ENCODE measurements around the gene MCAM. TPM values are rescaled to one million over a fixed set of nuclear protein-coding genes. Genes with fewer than 3 reads are reported as not detected.

Gene MCAM
- polyA plus RNA-seq, 3 donors from 2014 or later, result not detected

DNA sequence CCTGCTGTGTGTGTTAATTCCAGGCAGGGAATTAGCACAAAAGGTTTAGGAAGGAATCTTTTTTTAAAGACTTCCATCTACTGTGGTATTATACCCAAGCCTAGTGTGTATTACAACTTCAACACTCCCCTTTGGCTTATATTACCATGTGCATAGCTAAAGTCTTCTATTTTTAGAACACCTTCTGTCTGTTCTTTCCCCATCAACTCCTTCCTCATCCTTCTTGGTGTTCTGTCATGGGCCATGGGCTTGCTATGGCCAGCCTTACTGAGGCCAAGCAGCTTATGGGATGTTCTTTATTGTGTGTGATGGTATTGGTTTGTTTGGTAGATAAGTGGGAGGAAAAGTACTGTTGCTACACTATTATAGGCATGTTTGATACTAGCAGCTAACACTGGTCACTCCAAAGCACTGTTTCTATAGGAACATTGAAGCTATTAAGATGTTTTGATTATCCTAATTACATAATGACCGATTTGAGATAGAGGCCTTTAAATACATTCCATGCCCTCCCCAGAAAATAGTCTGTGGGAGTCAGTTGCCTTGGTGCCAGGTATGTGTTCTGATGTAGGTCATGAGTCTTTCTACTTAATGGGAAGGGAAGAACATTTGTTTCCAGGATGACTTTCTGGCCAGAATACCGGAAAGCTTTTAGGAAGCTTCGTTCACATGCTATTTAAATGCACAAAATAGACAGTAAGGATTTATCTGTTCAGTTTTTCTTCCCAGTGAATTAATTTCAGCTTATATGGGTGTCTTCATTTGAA, 16.5 kb downstream of the MCAM start:
- DNase-seq, result no peak
- no peaks in the 10 kb centered on the region for H3K27me3 Mint-ChIP-seq (ENCODE audit: low read depth in 3 of 3)
- no peaks in the 10 kb centered on the region for H3K4me1 Mint-ChIP-seq
- H3K9me3 Mint-ChIP-seq, result no peaks in the 10 kb centered on the region
- peaks cover 52 to 82% (median 61%) of the 10 kb centered on the region in 3 donors for H3K36me3 Mint-ChIP-seq
- no peak overlapping the region for H3K27ac Mint-ChIP-seq
- no peak overlapping the region for H3K4me3 Mint-ChIP-seq

DNA sequence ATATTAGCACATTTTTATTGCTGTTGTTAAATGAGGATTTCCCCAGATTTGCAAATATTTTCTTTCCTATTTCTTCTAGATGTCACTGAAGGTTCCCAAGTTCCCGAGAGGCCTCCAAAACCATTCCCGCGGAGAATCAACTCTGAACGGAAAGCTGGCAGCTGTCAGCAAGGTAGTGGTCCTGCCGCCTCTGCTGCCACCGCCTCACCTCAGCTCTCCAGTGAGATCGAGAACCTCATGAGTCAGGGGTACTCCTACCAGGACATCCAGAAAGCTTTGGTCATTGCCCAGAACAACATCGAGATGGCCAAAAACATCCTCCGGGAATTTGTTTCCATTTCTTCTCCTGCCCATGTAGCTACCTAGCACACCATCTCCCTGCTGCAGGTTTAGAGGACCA, 17.5 kb downstream of the MCAM start:
- H3K36me3 Mint-ChIP-seq, result peaks cover 52 to 78% (median 61%) of the 10 kb centered on the region in 3 donors
- no peak for DNase-seq
- no peak overlapping the region for H3K4me3 Mint-ChIP-seq
- no peaks in the 10 kb centered on the region for H3K27me3 Mint-ChIP-seq (ENCODE audit: low read depth in 3 of 3)
- no peaks in the 10 kb centered on the region for H3K9me3 Mint-ChIP-seq
- no peaks in the 10 kb centered on the region for H3K4me1 Mint-ChIP-seq
- H3K27ac Mint-ChIP-seq, result no peak overlapping the region

DNA sequence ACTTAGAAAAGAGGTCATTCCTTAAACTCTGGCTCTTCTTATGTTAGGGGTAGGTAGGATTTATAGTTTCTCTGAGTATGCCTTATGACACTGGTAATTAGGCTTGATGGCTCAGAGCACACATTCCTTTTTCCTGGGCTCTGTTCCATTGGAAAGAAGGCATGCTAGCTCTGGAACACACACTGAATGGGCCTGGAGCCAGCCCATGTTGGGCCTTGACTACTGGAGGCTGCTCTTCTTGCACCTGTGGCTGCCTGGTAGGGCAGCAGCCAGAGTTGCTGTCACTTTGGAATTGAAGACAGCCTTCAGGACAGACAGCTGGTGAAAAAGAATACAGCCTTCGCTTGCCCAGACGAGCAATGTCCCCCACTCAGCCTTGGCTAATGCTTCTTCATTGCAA, 18.2 kb downstream of the MCAM start:
- Mint-ChIP-seq H3K27ac (no peak overlapping the region), H3K27me3 (ENCODE audit: low read depth in 3 of 3) (no peaks in the 10 kb centered on the region), H3K4me3 (no peak overlapping the region), H3K9me3 (no peaks in the 10 kb centered on the region), H3K36me3 (peaks cover 46 to 72% (median 61%) of the 10 kb centered on the region in 3 donors), H3K4me1 (no peaks in the 10 kb centered on the region)
- DNase-seq, result no peak

DNA sequence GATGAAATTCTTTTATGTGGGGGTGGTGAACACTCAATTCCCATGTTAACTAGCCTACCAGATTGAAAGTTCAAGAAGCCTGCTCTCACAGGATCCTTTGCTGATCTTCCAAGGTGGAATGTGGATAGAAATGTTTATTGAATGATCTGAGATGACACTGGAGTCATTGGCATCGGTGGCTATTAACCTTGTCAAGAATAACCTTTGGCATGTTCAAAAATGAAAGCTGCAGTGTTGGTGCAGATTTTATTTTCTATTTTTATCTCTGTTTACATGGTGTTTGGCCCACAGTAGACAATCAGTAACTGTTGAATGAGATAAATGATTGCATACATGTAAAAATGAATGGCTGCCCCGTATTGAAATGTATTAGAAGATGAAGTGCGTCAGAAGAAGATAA, 19.0 kb downstream of the MCAM start:
- DNase-seq, result no peak
- peaks cover 38 to 64% (median 53%) of the 10 kb centered on the region in 3 donors for H3K36me3 Mint-ChIP-seq
- H3K9me3 Mint-ChIP-seq, result no peaks in the 10 kb centered on the region
- H3K4me3 Mint-ChIP-seq, result no peak overlapping the region
- no peaks in the 10 kb centered on the region for H3K27me3 Mint-ChIP-seq (ENCODE audit: low read depth in 3 of 3)
- no peaks in the 10 kb centered on the region for H3K4me1 Mint-ChIP-seq
- H3K27ac Mint-ChIP-seq, result no peak overlapping the region

DNA sequence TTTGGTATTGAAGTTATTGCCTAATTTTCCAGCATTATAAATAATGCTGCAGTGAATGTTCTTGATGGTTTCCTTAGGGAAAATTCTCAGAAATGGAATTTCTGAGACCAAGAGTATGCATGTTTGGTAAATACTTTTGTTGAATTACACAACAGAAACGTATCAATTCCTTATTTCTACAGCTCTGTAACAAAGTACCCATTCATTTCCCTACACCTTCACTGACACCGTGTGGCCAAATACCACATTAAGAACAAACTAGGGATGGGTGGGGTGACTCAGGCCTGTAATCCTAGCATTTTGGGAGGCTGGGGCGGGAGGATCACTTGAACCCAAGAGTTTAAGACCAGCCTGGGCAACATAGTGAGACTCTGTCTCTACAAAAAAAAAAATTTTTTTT, 21.8 kb downstream of the MCAM start:
- H3K4me1 Mint-ChIP-seq, result no peaks in the 10 kb centered on the region
- H3K36me3 Mint-ChIP-seq, result peaks cover 37 to 51% (median 38%) of the 10 kb centered on the region in 3 donors
- no peaks in the 10 kb centered on the region for H3K27me3 Mint-ChIP-seq (ENCODE audit: low read depth in 3 of 3)
- DNase-seq, result no peak
- H3K9me3 Mint-ChIP-seq, result no peaks in the 10 kb centered on the region
- H3K4me3 Mint-ChIP-seq, result no peak overlapping the region
- no peak overlapping the region for H3K27ac Mint-ChIP-seq

DNA sequence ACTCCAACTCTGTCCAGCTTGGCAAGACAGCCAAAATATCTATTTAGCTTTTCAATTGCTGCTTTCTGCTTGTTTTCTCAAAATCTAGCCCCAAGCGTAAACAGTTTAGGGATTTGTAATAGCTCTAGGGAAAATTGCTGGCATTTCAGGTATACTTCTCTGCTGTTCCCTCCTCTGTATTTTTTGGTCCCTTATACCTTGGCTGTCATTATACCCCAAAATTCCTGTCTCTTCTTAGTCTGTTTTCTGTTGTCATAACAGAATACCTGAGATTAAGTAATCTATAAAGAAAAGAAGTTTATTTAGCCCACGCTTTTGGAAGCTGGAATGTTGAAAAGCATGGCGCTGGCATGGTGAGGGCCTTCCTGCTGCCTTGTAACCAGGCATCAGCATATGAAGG, 23.5 kb downstream of the MCAM start:
- Mint-ChIP-seq H3K4me3 (no peak overlapping the region), H3K36me3 (peaks cover 27 to 34% (median 30%) of the 10 kb centered on the region in 3 donors)
- no peak for DNase-seq

DNA sequence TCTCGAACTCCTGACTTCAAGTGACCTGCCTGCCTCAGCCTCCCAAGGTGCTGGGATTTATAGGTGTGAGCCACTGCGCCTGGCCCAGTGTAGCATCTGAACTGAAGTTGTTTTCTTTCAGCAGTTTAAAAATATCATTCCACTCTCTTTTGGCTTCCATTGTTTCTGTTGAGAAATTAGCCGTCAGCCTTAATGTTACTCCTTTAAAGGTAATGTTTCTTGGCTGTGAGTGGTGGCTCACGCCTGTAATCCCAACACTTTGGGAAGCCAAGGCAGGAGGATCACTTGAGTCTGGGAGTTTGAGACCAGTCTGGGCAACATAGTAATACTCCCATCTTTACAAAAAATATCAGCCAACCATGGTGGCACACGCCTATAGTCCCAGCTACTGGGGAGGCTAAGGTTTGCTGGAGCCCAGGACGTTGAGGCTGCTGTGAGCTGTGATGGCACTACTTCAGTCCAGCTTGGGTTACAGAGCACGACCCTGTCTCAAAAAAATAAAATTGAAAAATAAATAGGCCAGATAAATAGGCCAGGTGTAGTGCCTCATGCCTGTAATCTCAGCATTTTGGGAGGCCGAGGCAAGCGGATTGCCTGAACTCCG, 25.9 kb downstream of the MCAM start:
- Mint-ChIP-seq H3K4me1 (no peaks in the 10 kb centered on the region), H3K36me3 (peaks cover 24 to 36% (median 30%) of the 10 kb centered on the region in 3 donors), H3K27me3 (ENCODE audit: low read depth in 3 of 3) (no peaks in the 10 kb centered on the region), H3K9me3 (no peaks in the 10 kb centered on the region), H3K4me3 (no peak overlapping the region), H3K27ac (no peak overlapping the region)
- no peak for DNase-seq

More for the DNA sequence above, 23.5 kb downstream of the MCAM start:
- Mint-ChIP-seq H3K4me1 (no peaks in the 10 kb centered on the region), H3K27me3 (ENCODE audit: low read depth in 3 of 3) (no peaks in the 10 kb centered on the region), H3K27ac (no peak overlapping the region), H3K9me3 (no peaks in the 10 kb centered on the region)

DNA sequence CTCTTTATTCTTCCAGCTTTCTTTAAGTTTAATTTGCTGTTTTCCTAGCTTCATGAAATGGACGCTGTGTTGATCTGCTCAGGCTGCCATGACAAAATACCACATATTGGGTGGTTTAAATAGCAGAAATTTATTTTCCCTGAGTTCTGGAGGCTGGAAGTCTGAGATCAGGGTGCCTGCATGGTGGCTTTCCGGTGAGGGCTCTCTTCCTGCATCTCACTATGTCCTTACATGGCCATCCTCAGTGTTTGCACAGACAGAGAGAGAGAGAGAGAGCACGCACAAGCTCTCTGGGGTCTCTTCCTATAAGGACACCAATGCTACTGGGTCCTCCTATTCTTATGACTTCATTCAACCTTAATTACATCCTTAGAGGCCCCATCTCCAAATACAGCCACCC, 28.7 kb downstream of the MCAM start:
- Mint-ChIP-seq H3K4me3 (no peak overlapping the region), H3K9me3 (no peaks in the 10 kb centered on the region), H3K27me3 (ENCODE audit: low read depth in 3 of 3) (no peaks in the 10 kb centered on the region), H3K27ac (no peak overlapping the region), H3K4me1 (peaks cover 8 to 12% of the 10 kb centered on the region in 2 donors), H3K36me3 (peaks cover 30 to 48% (median 42%) of the 10 kb centered on the region in 3 donors)
- no peak for DNase-seq

DNA sequence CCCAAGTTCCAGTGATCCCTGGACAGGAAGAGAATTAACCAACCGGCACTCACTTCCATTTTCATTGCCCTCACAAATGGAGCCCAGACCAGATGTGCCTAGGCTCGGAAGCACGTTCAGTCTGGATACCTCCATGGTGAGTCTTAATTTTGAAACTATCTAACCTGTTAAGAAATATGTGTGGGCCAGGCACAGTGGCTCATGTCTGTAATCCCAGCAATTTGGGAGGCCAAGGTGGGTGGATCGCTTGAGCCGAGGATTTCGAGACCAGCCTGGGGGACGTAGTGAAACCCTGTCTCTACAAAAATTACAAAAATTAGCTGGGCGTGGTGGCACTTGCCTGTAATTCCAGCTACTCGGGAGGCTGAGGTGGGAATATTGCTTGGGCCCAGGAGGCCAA, 31.5 kb downstream of the MCAM start:
- Mint-ChIP-seq H3K4me3 (no peak overlapping the region), H3K9me3 (no peaks in the 10 kb centered on the region), H3K36me3 (peaks cover 27 to 42% (median 33%) of the 10 kb centered on the region in 3 donors), H3K27me3 (ENCODE audit: low read depth in 3 of 3) (no peaks in the 10 kb centered on the region), H3K4me1 (peaks cover 22 to 29% of the 10 kb centered on the region in 2 donors), H3K27ac (peak overlapping the region in 1 of 6 donors; percentile 71)
- no peak for DNase-seq

DNA sequence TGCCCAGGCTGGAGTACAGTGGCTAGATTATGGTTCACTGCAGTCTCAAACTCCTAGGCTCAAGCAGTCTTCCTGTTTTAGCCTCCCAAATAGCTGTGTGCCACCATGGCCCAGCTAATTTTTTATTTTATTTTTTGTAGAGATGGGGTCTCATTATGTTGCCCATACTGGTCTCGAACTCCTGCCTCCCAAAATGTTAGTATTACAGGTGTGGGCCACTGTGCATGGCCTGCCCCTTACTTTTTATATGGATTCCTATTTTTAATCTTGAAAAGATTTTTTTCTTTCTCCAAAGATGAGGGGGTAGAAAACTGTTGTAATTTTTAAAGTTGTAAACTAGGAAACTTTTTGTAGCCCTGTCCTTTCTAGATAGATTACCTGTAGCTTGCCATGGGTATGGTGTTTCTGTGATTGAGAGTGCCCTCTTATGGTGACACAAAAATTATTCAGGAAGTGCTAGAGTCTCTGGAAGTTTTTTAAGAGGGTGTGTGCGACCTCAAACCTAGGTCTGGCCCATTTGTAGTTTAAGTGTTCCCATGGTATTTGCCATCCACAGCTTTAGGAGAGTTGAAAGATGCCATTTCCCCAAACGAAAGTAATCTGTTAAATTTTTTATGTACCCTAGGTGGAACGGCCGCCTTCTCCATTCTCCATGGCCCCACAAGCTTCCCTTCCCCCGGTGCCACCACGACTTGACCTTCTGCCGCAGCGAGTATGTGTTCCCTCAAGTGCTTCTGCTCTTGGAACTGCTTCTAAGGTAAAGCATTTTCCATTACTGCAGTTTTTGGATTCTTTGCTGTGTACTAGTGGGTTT, 32.4 kb downstream of the MCAM start:
- peaks cover 31 to 51% (median 41%) of the 10 kb centered on the region in 3 donors for H3K36me3 Mint-ChIP-seq
- H3K27me3 Mint-ChIP-seq (ENCODE audit: low read depth in 3 of 3), result peaks cover 0 to 2% (median 0%) of the 10 kb centered on the region in 3 donors
- no peak overlapping the region for H3K27ac Mint-ChIP-seq
- H3K4me1 Mint-ChIP-seq, result peaks cover 22 to 29% of the 10 kb centered on the region in 2 donors
- DNase-seq, result peak; percentile 14 to 26 (median 25)
- no peak overlapping the region for H3K4me3 Mint-ChIP-seq
- no peaks in the 10 kb centered on the region for H3K9me3 Mint-ChIP-seq

DNA sequence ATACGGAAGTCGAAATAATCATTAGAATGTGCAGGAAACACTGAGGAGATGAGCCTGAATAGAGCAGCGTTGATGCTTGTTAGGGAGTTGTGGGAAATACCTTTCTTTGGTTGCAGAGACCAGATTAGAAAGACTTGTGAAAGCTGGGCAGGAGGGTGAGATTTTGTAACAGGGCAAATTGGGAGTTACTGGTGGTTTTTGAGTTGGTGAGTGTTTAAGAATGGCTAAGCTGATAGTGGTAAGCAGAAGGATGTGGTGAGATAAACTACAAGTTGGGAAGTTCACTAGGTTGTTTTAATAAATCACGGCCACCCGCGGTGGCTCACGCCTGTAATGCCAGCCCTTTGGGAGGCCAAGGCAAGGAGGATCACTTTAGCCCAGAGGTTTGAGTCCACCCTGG, 34.4 kb downstream of the MCAM start:
- no peaks in the 10 kb centered on the region for H3K9me3 Mint-ChIP-seq
- peak; percentile 23 to 25 (median 25) for DNase-seq
- H3K27ac Mint-ChIP-seq, result peak overlapping the region in 2 of 6 donors; percentile 4 to 8
- H3K36me3 Mint-ChIP-seq, result peaks cover 34 to 61% (median 55%) of the 10 kb centered on the region in 3 donors
- H3K27me3 Mint-ChIP-seq (ENCODE audit: low read depth in 3 of 3), result peaks cover 0 to 2% (median 0%) of the 10 kb centered on the region in 3 donors
- H3K4me1 Mint-ChIP-seq, result peaks cover 22 to 29% of the 10 kb centered on the region in 2 donors
- H3K4me3 Mint-ChIP-seq, result peak overlapping the region in 2 of 5 donors; percentile 4 to 9

DNA sequence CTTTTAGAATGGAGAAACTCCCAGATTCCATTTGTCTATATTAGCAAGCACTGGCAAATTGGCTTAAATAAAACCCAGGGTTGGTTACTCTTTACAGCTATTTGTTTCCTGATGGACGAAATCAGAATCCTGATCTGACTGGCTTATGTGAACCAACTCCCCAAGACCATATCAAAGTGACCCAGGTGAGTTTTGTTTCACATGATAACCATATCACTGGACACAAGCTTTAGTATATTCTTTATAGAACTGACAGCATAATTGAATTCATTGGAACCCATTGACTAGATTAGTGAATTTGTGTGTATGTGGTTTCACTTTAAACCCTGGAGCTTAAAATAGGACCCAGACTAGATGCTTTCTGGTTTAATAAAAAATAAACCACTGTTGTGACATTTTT, 39.3 kb downstream of the MCAM start:
- Mint-ChIP-seq H3K4me1 (peaks cover 9 to 11% of the 10 kb centered on the region in 2 donors), H3K4me3 (no peak overlapping the region), H3K9me3 (no peaks in the 10 kb centered on the region), H3K27me3 (ENCODE audit: low read depth in 3 of 3) (peaks cover 0 to 2% (median 0%) of the 10 kb centered on the region in 3 donors), H3K36me3 (peaks cover 36 to 68% (median 50%) of the 10 kb centered on the region in 3 donors), H3K27ac (no peak overlapping the region)
- DNase-seq, result no peak

DNA sequence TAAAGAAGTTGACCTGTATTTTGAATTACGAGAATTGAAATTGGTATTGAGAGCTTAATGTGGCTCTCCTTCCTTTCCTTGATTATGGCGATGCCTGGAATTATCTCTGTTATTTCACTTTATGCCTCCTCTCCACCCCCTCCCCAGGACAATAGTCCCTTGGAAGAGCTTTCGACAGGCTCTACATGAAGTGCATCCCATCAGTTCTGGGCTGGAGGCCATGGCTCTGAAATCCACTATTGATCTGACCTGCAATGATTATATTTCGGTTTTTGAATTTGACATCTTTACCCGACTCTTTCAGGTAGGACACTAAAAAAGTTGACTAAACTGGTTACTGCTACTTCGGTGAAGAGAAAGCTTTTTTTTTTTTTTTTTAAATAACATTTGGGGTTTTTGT, 43.2 kb downstream of the MCAM start:
- Mint-ChIP-seq H3K36me3 (peaks cover 23 to 48% (median 26%) of the 10 kb centered on the region in 3 donors), H3K4me3 (no peak overlapping the region), H3K27me3 (ENCODE audit: low read depth in 3 of 3) (no peaks in the 10 kb centered on the region), H3K9me3 (no peaks in the 10 kb centered on the region), H3K4me1 (no peaks in the 10 kb centered on the region), H3K27ac (peak overlapping the region in 1 of 6 donors; percentile 29)
- DNase-seq, result no peak

DNA sequence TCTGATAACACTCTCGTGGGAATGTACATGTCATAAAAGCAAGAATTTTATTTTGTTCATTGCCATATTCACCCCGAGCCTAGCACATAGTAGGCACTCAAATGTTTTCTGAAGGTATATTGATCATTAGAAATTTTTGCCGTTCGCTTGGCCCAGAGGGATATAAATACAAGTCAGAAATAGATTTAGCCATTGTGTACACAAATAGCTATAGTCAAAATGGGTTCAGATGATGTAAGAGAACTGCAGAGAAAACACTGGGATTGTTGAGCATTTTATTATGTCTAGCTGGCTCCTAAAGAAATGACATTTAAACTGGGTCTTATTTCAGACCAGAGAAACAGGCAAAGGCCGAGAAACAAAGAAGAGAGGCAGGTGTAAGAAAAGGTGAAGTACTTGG, 49.3 kb downstream of the MCAM start:
- H3K27me3 Mint-ChIP-seq (ENCODE audit: low read depth in 3 of 3), result peaks cover 0 to 2% (median 1%) of the 10 kb centered on the region in 3 donors

More for the DNA sequence above, 49.3 kb downstream of the MCAM start:
- peaks cover 15 to 23% of the 10 kb centered on the region in 2 donors for H3K4me1 Mint-ChIP-seq
- H3K4me3 Mint-ChIP-seq, result no peak overlapping the region
- peaks cover 0 to 3% (median 0%) of the 10 kb centered on the region in 3 donors for H3K36me3 Mint-ChIP-seq
- no peaks in the 10 kb centered on the region for H3K9me3 Mint-ChIP-seq
- H3K27ac Mint-ChIP-seq, result peak overlapping the region in 1 of 6 donors; percentile 74
- no peak for DNase-seq

Measured in immature natural killer cell (primary cell).